ENCODE results near the gene HLX. TPM values are rescaled to one million over a fixed set of nuclear protein-coding genes. Genes with fewer than 3 reads are reported as not detected.

HLX gene
- total RNA-seq, 1 experiment from 2014 or later, result 4.0 TPM

DNA sequence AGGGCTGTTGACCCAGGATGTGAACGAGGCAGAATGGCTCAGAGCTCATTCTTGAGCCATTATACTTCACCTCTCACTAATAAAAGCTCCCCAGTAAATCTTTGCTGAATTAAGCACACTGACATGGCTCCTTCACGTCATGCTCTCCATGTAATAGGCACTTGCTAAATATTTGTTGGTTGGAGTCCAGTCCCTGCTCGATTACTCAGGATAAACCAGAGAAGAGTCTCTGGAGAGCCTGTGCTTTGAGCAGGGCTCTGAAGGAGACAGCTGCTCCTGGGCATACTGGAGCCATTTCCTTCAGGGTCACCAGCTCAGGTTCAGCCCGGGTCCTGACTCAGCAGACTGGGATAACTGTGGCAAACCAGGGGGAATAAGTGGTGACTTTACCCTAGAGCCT lies 46.9 kb downstream of the HLX start:
- DNase-seq (no peak), ATAC-seq (no peak)
- Histone ChIP-seq H3K4me3 (ENCODE audit: low read length) (no peak overlapping the region), H2AFZ (ENCODE audit: low read length) (no peak overlapping the region), H3K9ac (ENCODE audit: low read length) (no peak overlapping the region), H3K4me2 (ENCODE audit: low read length) (no peak overlapping the region), H3K9me2 (replicated peaks; ENCODE audit: low read length) (no peaks in the 10 kb centered on the region), H3K27ac (ENCODE audit: low read length) (no peak overlapping the region), H3K36me3 (ENCODE audit: low read depth, low read length) (no peaks in the 10 kb centered on the region), H3K4me1 (ENCODE audit: insufficient read depth, low read length) (peaks cover 10% of the 10 kb centered on the region; the same call in 1 of the 2 replicates), H3K9me3 (ENCODE audit: low read length) (no peaks in the 10 kb centered on the region), H3K79me2 (ENCODE audit: low read length) (no peaks in the 10 kb centered on the region), H4K20me1 (ENCODE audit: low read length) (no peaks in the 10 kb centered on the region), H3K27me3 (ENCODE audit: low read length) (no peaks in the 10 kb centered on the region), H3F3A (ENCODE audit: low read length, unreplicated experiment) (no peaks in the 10 kb centered on the region)
- intact Hi-C loops (cut with micrococcal nuclease), result no loop called here
- ChIA-PET CTCF (interaction anchor here (0.6 kb wide), 1 partner anchor 337 kb away, joined by 4 read pairs; no protein-coding TSS in a partner anchor), POLR2A (ENCODE audit: unreplicated experiment) (no interaction called here)
- BruUV-seq (replicated peaks), result no TSS peak
- TF ChIP-seq EZH2 (IDR thresholded peaks at IDR 0.05; ENCODE audit: low read length, unreplicated experiment) (no peak), EZH2phosphoT487 (IDR thresholded peaks at IDR 0.05; ENCODE audit: borderline replicate concordance, low read length) (no peak), CTCF (conservative IDR thresholded peaks at IDR 0.05; ENCODE audit: low read depth, low read length) (no peak)

- Histone ChIP-seq H3F3A (ENCODE audit: low read length, unreplicated experiment) (no peaks in the 10 kb centered on the region), H3K4me2 (ENCODE audit: low read length) (no peak overlapping the region), H3K27ac (ENCODE audit: low read length) (no peak overlapping the region), H3K27me3 (ENCODE audit: low read length) (no peaks in the 10 kb centered on the region), H3K4me3 (ENCODE audit: low read length) (no peak overlapping the region), H3K79me2 (ENCODE audit: low read length) (no peaks in the 10 kb centered on the region), H3K9me3 (ENCODE audit: low read length) (no peaks in the 10 kb centered on the region), H3K36me3 (ENCODE audit: low read depth, low read length) (no peaks in the 10 kb centered on the region), H4K20me1 (ENCODE audit: low read length) (no peaks in the 10 kb centered on the region), H3K4me1 (ENCODE audit: insufficient read depth, low read length) (peaks cover 10% of the 10 kb centered on the region; the same call in 1 of the 2 replicates), H3K9me2 (replicated peaks; ENCODE audit: low read length) (no peaks in the 10 kb centered on the region), H3K9ac (ENCODE audit: low read length) (no peak overlapping the region), H2AFZ (ENCODE audit: low read length) (no peak overlapping the region)
- TF ChIP-seq EZH2phosphoT487 (IDR thresholded peaks at IDR 0.05; ENCODE audit: borderline replicate concordance, low read length), result no peak
- no peak for TF ChIP-seq EZH2 (IDR thresholded peaks at IDR 0.05; ENCODE audit: low read length, unreplicated experiment)
- no peak for TF ChIP-seq CTCF (conservative IDR thresholded peaks at IDR 0.05; ENCODE audit: low read depth, low read length)
- DNase-seq, result no peak
- intact Hi-C loops (cut with micrococcal nuclease), result no loop called here
- no peak for ATAC-seq
- ChIA-PET POLR2A (ENCODE audit: unreplicated experiment) (no interaction called here), CTCF (no interaction called here)
- no TSS peak for BruUV-seq (replicated peaks)
Observed at GRCh38 chr1:220927442-220927841, 48.2 kb downstream of the HLX start.

- intact Hi-C loops (cut with micrococcal nuclease), result no loop called here
Observed at GRCh38 chr1:220928320-220928719, 49.1 kb downstream of the HLX start.

More at GRCh38 chr1:220928320-220928719, 49.1 kb downstream of the HLX start:
- Histone ChIP-seq H3K4me1 (ENCODE audit: insufficient read depth, low read length) (peaks cover 10% of the 10 kb centered on the region; the same call in 1 of the 2 replicates), H3K9ac (ENCODE audit: low read length) (no peak overlapping the region), H3F3A (ENCODE audit: low read length, unreplicated experiment) (no peaks in the 10 kb centered on the region), H2AFZ (ENCODE audit: low read length) (no peak overlapping the region), H3K27me3 (ENCODE audit: low read length) (no peaks in the 10 kb centered on the region), H3K4me2 (ENCODE audit: low read length) (no peak overlapping the region), H3K27ac (ENCODE audit: low read length) (no peak overlapping the region), H4K20me1 (ENCODE audit: low read length) (no peaks in the 10 kb centered on the region), H3K9me2 (replicated peaks; ENCODE audit: low read length) (no peaks in the 10 kb centered on the region), H3K4me3 (ENCODE audit: low read length) (no peak overlapping the region), H3K9me3 (ENCODE audit: low read length) (no peaks in the 10 kb centered on the region), H3K36me3 (ENCODE audit: low read depth, low read length) (no peaks in the 10 kb centered on the region), H3K79me2 (ENCODE audit: low read length) (no peaks in the 10 kb centered on the region)
- CTCF ChIA-PET, result no interaction called here
- BruUV-seq (replicated peaks), result no TSS peak
- TF ChIP-seq EZH2phosphoT487 (IDR thresholded peaks at IDR 0.05; ENCODE audit: borderline replicate concordance, low read length) (no peak), EZH2 (IDR thresholded peaks at IDR 0.05; ENCODE audit: low read length, unreplicated experiment) (no peak), CTCF (conservative IDR thresholded peaks at IDR 0.05; ENCODE audit: low read depth, low read length) (no peak)
- no peak for ATAC-seq
- POLR2A ChIA-PET (ENCODE audit: unreplicated experiment), result no interaction called here
- no peak for DNase-seq

Data from PC-3 (cell line).